DOHH2 (cell line): ENCODE data around the gene VASP.

Source experiments
- EZH2phosphoT487 ChIP-seq: fragments of 200-600 bp; sonication (generic); IDR thresholded peaks from 2 replicates; pipeline ENCODE4 v1.6.1; 2017; ENCODE audit warnings: borderline replicate concordance, mild to moderate bottlenecking, antibody characterized with exemption, low read length, moderate library complexity, mixed read lengths
- TF ChIP-seq, protein P1 (sequence below): fragments of 200-600 bp; sonication (generic); IDR thresholded peaks from one replicate; pipeline ENCODE4 v1.5.1; 2014; ENCODE audit warnings: antibody characterized with exemption, mild to moderate bottlenecking, low read depth, low read length; ENCODE audit not compliant: poor library complexity, severe bottlenecking

DNA sequence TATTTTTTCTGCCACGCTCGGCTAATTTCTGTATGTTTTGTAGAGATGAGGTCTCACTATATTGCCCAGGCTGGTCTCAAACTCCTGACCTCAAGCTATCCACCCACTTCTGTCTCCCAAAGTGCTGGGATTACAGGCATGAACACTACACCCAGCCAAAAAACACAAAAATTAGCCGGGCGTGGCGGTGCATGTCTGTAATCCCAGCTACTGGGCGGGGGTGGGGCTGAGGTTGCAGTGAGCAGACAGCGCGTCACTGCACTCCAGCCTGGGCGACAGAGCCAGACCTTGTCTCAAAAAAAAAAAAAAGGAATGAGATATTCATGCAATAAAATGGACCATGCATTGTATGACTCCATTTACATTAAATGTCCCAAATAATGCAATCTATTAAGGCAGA, 32.2 kb downstream of the VASP start:
- TF ChIP-seq, protein P1, sequence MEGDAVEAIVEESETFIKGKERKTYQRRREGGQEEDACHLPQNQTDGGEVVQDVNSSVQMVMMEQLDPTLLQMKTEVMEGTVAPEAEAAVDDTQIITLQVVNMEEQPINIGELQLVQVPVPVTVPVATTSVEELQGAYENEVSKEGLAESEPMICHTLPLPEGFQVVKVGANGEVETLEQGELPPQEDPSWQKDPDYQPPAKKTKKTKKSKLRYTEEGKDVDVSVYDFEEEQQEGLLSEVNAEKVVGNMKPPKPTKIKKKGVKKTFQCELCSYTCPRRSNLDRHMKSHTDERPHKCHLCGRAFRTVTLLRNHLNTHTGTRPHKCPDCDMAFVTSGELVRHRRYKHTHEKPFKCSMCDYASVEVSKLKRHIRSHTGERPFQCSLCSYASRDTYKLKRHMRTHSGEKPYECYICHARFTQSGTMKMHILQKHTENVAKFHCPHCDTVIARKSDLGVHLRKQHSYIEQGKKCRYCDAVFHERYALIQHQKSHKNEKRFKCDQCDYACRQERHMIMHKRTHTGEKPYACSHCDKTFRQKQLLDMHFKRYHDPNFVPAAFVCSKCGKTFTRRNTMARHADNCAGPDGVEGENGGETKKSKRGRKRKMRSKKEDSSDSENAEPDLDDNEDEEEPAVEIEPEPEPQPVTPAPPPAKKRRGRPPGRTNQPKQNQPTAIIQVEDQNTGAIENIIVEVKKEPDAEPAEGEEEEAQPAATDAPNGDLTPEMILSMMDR, result no peak
- no peak for TF ChIP-seq EZH2phosphoT487
